Peyer's patch (tissue), 4 donors: ENCODE data around the gene TOMM6.

ENCODE experiments used
- POLR2A ChIP-seq, 2 donors: fragments of 450-650 bp; IDR thresholded peaks; one replicate each; pipeline ENCODE4 v1.5.1; 2017; ENCODE audit warnings: antibody characterized with exemption in 2 of 2, mild to moderate bottlenecking in 2 of 2, moderate library complexity in 2 of 2
- TF ChIP-seq, protein P1 (sequence below), 6 experiments: fragments of 450-650 bp in 4 of 6; fragments of 200-600 bp in 2 of 6; sonication (generic) in 1 of 6; IDR thresholded peaks; one replicate each; pipeline ENCODE4 v1.5.1; 2017 to 2019; ENCODE audit warnings: antibody characterized with exemption in 6 of 6, mild to moderate bottlenecking in 3 of 6, moderate library complexity in 1 of 6

- TF ChIP-seq, protein P1, sequence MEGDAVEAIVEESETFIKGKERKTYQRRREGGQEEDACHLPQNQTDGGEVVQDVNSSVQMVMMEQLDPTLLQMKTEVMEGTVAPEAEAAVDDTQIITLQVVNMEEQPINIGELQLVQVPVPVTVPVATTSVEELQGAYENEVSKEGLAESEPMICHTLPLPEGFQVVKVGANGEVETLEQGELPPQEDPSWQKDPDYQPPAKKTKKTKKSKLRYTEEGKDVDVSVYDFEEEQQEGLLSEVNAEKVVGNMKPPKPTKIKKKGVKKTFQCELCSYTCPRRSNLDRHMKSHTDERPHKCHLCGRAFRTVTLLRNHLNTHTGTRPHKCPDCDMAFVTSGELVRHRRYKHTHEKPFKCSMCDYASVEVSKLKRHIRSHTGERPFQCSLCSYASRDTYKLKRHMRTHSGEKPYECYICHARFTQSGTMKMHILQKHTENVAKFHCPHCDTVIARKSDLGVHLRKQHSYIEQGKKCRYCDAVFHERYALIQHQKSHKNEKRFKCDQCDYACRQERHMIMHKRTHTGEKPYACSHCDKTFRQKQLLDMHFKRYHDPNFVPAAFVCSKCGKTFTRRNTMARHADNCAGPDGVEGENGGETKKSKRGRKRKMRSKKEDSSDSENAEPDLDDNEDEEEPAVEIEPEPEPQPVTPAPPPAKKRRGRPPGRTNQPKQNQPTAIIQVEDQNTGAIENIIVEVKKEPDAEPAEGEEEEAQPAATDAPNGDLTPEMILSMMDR (IDR thresholded peaks at IDR 0.05): no peak
- no peak for TF ChIP-seq POLR2A (IDR thresholded peaks at IDR 0.05)
Measured at GRCh38 chr6:41748102-41748477, 39.4 kb upstream of the TOMM6 start.
